Iris pigment epithelial cell (primary cell): Measurements from ENCODE around the gene SNORC.

Experiments
- DNase-seq: peaks from one replicate; pipeline ENCODE4 v3.0.0-alpha.2; 2011; ENCODE audit warnings: low read depth

Gene SNORC

GRCh38 chr2:232926431-232926939, 56.4 kb downstream of the SNORC start:
- DNase-seq: no peak

DNA sequence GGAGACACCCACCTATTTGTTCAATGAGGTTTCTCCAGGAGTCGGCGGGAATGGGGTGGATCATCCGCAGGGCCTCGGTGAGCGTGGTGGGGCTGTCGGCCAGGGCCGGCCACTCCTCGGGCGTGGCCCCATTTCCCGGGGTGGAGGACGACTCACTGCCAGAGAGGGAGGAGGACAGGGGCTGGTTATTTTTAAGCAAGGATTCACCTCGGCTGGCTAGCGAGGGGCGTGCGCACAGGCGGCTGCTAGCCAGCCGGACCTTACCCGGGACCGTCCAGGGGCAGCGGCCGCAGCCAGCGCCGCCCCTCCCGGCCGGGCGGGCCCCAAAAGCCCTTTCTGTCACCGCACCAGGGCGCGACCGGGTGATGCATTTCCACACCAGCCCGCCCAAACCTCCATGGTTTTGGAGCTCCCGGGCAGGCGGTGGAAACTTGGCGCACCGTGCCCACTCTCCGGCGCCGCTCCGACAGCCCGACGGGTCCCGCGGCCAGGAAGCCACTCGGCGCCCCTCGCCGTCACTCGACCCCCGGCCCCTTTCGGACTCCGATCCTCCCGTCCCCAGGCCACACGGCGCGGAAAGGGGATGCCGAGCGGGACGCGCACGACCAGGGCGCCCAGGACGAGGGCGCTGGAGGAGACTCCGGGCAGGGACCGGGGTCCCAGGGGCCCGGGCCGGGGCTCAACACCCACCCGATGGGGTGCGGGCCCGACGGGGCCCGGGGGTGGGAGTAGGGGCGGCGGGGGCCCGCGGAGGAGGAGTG, 57.1 kb downstream of the SNORC start:
- DNase-seq: no peak

- DNase-seq: no peak
Measured at GRCh38 chr2:232927793-232928550, 57.9 kb downstream of the SNORC start.
